ENCODE measurements around the gene ARSK. TPM values are rescaled to one million over a fixed set of nuclear protein-coding genes. Genes with fewer than 3 reads are reported as not detected.

Gene ARSK
- total and polyA plus RNA-seq, 2 of the 13 experiments (the other 11 are each of a cell fraction or from before 2014, with no cell fraction given) = 7.9 TPM

DNA sequence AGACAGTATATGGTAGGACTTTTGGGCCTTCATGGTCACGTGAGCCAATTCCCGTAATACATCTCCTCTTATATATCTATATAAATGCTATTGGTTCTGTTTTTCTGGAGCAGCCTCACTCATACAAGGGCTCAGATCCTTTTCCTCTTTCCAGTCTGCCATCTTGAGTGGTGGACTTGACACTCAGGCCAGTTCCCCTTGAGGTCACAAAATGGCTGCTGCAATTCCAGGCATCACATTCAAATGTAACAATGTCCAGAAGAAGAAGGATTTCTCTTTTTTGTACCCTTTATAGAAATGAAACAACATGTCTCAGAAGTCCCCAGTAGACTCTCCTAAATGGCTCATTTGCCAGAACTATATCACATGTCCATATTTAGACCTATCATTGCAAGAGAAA, 69.5 kb downstream of the ARSK start:
- CTCF ChIA-PET (ENCODE audit: low intra/inter-chr PET ratio, low total read pairs) = no interaction called here
- TF ChIP-seq, protein P1, sequence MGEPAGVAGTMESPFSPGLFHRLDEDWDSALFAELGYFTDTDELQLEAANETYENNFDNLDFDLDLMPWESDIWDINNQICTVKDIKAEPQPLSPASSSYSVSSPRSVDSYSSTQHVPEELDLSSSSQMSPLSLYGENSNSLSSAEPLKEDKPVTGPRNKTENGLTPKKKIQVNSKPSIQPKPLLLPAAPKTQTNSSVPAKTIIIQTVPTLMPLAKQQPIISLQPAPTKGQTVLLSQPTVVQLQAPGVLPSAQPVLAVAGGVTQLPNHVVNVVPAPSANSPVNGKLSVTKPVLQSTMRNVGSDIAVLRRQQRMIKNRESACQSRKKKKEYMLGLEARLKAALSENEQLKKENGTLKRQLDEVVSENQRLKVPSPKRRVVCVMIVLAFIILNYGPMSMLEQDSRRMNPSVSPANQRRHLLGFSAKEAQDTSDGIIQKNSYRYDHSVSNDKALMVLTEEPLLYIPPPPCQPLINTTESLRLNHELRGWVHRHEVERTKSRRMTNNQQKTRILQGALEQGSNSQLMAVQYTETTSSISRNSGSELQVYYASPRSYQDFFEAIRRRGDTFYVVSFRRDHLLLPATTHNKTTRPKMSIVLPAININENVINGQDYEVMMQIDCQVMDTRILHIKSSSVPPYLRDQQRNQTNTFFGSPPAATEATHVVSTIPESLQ (CRISPR knock-in tag; conservative IDR thresholded peaks at IDR 0.05) = no peak
- TF ChIP-seq, protein P2, sequence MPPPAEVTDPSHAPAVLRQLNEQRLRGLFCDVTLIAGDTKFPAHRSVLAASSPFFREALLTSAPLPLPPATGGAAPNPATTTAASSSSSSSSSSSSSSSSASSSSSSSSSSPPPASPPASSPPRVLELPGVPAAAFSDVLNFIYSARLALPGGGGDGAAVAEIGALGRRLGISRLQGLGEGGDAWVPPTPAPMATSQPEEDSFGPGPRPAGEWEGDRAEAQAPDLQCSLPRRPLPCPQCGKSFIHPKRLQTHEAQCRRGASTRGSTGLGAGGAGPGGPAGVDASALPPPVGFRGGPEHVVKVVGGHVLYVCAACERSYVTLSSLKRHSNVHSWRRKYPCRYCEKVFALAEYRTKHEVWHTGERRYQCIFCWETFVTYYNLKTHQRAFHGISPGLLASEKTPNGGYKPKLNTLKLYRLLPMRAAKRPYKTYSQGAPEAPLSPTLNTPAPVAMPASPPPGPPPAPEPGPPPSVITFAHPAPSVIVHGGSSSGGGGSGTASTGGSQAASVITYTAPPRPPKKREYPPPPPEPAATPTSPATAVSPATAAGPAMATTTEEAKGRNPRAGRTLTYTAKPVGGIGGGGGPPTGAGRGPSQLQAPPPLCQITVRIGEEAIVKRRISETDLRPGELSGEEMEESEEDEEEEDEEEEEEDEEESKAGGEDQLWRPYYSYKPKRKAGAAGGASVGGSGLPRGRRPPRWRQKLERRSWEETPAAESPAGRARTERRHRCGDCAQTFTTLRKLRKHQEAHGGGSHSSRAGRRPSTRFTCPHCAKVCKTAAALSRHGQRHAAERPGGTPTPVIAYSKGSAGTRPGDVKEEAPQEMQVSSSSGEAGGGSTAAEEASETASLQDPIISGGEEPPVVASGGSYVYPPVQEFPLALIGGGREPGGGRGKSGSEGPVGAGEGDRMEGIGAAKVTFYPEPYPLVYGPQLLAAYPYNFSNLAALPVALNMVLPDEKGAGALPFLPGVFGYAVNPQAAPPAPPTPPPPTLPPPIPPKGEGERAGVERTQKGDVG (CRISPR knock-in tag; IDR thresholded peaks at IDR 0.05; ENCODE audit: borderline replicate concordance) = no peak
- TF ChIP-seq ATF5 (CRISPR knock-in tag; IDR thresholded peaks at IDR 0.05; ENCODE audit: low read depth) = no peak
- TF ChIP-seq TBX3 (IDR thresholded peaks at IDR 0.05; ENCODE audit: borderline replicate concordance) = no peak
- no peak for TF ChIP-seq GABPB1 (CRISPR knock-in tag; IDR thresholded peaks at IDR 0.05)
- TF ChIP-seq YEATS2 (CRISPR knock-in tag; IDR thresholded peaks at IDR 0.05; ENCODE audit: borderline replicate concordance) = no peak
- TF ChIP-seq ZBTB7B (CRISPR knock-in tag; IDR thresholded peaks at IDR 0.05) = no peak
- no peak for TF ChIP-seq ETV6 (CRISPR knock-in tag; conservative IDR thresholded peaks at IDR 0.05)
- TF ChIP-seq CENPBD1 (CRISPR knock-in tag; IDR thresholded peaks at IDR 0.05; ENCODE audit: borderline replicate concordance, low read depth) = no peak
- TF ChIP-seq AGO1 (IDR thresholded peaks at IDR 0.05; ENCODE audit: low read depth, low read length, poor library complexity, severe bottlenecking) = no peak
- no peak for TF ChIP-seq ZNF513 (CRISPR knock-in tag; conservative IDR thresholded peaks at IDR 0.05)
- Histone ChIP-seq H3K9ac (ENCODE audit: insufficient read depth, low read depth, low read length) (no peak overlapping the region), H3K36me3 (replicated peaks in 1 of 2; ENCODE audit: control insufficient read depth in 1 of 2, insufficient read depth in 2 of 2, low read length in 2 of 2) (no peaks in the 10 kb centered on the region), H3K9me3 (ENCODE audit: low read length) (no peaks in the 10 kb centered on the region), H3K27me3 (ENCODE audit: control insufficient read depth in 1 of 2, insufficient read depth in 2 of 2, low read length in 2 of 2) (peaks cover 7 to 43% of the 10 kb centered on the region in 2 experiments), H3K27ac (ENCODE audit: extremely low read length, insufficient read depth, low read length) (no peak overlapping the region), H3K4me3 (replicated peaks in 1 of 3; ENCODE audit: insufficient read depth in 1 of 3, low read depth in 2 of 3, low read length in 3 of 3) (no peak overlapping the region), H3K4me1 (ENCODE audit: insufficient read depth, low read length) (peaks cover 23% of the 10 kb centered on the region), H3K79me2 (ENCODE audit: insufficient read depth, low read length) (no peaks in the 10 kb centered on the region), H2AFZ (ENCODE audit: low read length) (no peak overlapping the region), H4K20me1 (ENCODE audit: insufficient read depth, low read length) (no peaks in the 10 kb centered on the region), H3K4me2 (ENCODE audit: low read depth, low read length) (no peak overlapping the region)
- intact Hi-C loops (cut with micrococcal nuclease; ENCODE audit: unreplicated experiment) (no loop called here), in situ Hi-C loops (cut with HindIII; ENCODE audit: extremely low pct_ligation_motif_present, low pct_unique_long_range_greater_than_20kb) (no loop called here)
- WGBS (ENCODE audit: low lambda C conversion rate) = 3% methylated on average over 2 of the region's 2 CpGs
- no peak for ATAC-seq
- DNase-seq (ENCODE audit: low spot score) = no peak
- POLR2A ChIA-PET = no interaction called here
- no peak for FAIRE-seq
- BruUV-seq (replicated peaks) = no TSS peak

Measured in HepG2 (cell line).